Adrenal gland (tissue), 12 donors: ENCODE results near the gene PHOX2A. TPM values are rescaled to one million over a fixed set of nuclear protein-coding genes. Genes with fewer than 3 reads are reported as not detected.

Experiments
- DNase-seq, 7 donors: peaks; one replicate each; pipeline ENCODE4 v3.0.0-alpha.2; 2019 to 2020
- H3K27ac ChIP-seq, 5 donors: fragments of 200-600 bp; sonication (generic) in 4 of 5; 1 replicate in 3 of 5; 2 replicates in 2 of 5; pipeline versions ENCODE4 v1.5.1 to v1.8.0; 2016 to 2020; ENCODE audit warnings: mild to moderate bottlenecking in 1 of 5
- H3K27me3 ChIP-seq: fragments of 200-600 bp; 2 replicates; pipeline ENCODE4 v1.8.0; 2021
- H3K36me3 ChIP-seq, 2 donors: fragments of 200-600 bp; replicated peaks in 1 of 2; 1 replicate in 1 of 2; 2 replicates in 1 of 2; pipeline versions ENCODE4 v1.5.1 to v1.8.0; 2018 to 2022
- H3K4me1 ChIP-seq, 2 donors: fragments of 200-600 bp; replicated peaks in 1 of 2; 1 replicate in 1 of 2; 2 replicates in 1 of 2; pipeline versions ENCODE4 v1.5.1 to v1.8.0; 2018 to 2021
- H3K4me3 ChIP-seq, 4 donors: fragments of 200-600 bp; sonication (generic) in 3 of 4; one replicate each; pipeline ENCODE4 v1.5.1; 2016 to 2018
- H3K9me3 ChIP-seq, 3 donors: fragments of 200-600 bp; sonication (generic) in 1 of 3; replicated peaks in 1 of 3; 1 replicate in 2 of 3; 2 replicates in 1 of 3; pipeline versions ENCODE4 v1.5.1 to v1.8.0; 2016 to 2021
- POLR2A ChIP-seq, 2 donors: fragments of 450-650 bp; IDR thresholded peaks; one replicate each; pipeline ENCODE4 v1.6.1; 2017; ENCODE audit warnings: antibody characterized with exemption in 2 of 2, mild to moderate bottlenecking in 2 of 2, moderate library complexity in 1 of 2
- WGBS, 4 donors: extraction: QIAGEN DNeasy Blood & Tissue Kit in 2 of 4; methylation state at CpG; one replicate each; pipeline versions ENCODE4 v1.1.5 to v1.1.7; 2013 to 2017; 5-methylcytosine and 5-hydroxymethylcytosine counted together
- intact Hi-C, 2 donors: fragments of 100-400 bp; cut with DNase I; formaldehyde crosslinking; loops; one replicate each; pipeline versions ENCODE4 v1.14.1 to v1.15.0; 2022 to 2023
- polyA plus RNA-seq, 3 donors: library from polyadenylated mRNA; stranded (reverse); fragments of 200-250 nt in 2 of 3; fragments of 350-450 nt in 1 of 3; fragmentation: Illumina TruSeq in 1 of 3; extraction: RNeasy Lipid Tissue Mini Kit (QIAGEN cat#74804) in 1 of 3; gene quantifications; one replicate each; pipeline ENCODE4 v1.2.3, GENCODE V29; 2013 to 2014
- total RNA-seq, 9 donors: library from RNA; depleted of rRNA in 4 of 9; stranded (reverse); fragments of >200 nt in 4 of 9; fragments of 120-200 nt in 1 of 9; fragmentation: NEBNext Ultra II Directional in 1 of 9; extraction: Animal tissue kit (Norgen Biotek cat#: 25700) in 1 of 9; gene quantifications; one replicate each; pipeline versions ENCODE4 v1.1.0 to v1.2.4, GENCODE V29; 2013 to 2023
- TF ChIP-seq, protein P1 (sequence below), 6 experiments: fragments of 450-650 bp in 4 of 6; fragments of 200-600 bp in 2 of 6; sonication (generic) in 1 of 6; IDR thresholded peaks; 1 replicate in 5 of 6; 2 replicates in 1 of 6; pipeline versions ENCODE4 v1.5.1 to v1.8.0; 2016 to 2021; ENCODE audit warnings: antibody characterized with exemption in 6 of 6, mild to moderate bottlenecking in 2 of 6, moderate library complexity in 1 of 6
- donor health status: healthy with polysubstance abuse.
- donor health status: Bipolar disorder and iron deficiency.
- donor health status: DM: yes; HTN: yes; CAD: no.
- donor health status: DM: no; HTN: no; CAD: no.
- donor health status: DM: no; HTN: no; CAD: no.
- donor health status: DM: yes; HTN: yes; CAD: no.

Gene PHOX2A
- total and polyA plus RNA-seq, 12 donors: 0.32 to 68.9 (median 12.8) TPM; not detected in 3

DNA sequence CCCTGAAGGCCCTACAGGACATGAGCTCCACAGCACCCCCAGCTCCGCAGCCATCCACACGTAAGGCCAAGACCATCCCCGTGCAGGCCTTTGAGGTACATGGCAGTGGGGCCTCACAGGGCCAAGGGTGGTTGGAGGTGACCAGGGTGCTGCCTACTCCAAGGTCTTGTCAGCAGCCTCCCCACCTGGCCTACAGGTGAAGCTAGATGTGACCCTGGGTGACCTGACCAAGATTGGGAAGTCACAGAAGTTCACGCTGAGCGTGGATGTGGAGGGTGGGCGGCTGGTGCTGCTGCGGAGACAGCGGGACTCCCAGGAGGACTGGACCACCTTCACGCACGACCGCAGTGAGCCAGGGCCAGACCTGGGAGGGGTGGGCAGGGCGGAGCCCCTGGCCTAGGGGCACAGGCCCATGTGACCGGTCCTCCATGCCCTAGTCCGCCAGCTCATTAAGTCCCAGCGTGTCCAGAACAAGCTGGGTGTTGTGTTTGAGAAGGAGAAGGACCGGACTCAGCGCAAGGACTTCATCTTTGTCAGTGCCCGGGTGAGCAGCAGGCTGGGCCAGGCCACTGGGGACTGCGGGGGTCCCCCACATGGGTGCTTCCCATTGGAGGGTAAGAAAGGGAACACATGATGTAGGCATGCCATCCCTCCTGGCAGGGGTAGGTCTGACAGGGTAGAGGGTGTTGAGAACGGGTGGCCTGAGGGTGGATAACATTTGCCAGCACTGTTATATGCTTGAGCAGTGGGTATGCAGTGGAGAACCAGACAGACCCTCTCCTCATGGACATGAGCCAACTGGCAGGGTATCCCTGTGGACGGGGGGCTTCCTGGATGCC, 13.8 kb downstream of the PHOX2A start:
- peak in 3 of 7 donors; percentile 19 to 52 (median 24) for DNase-seq
- H3K4me1 ChIP-seq: peaks cover 7 to 26% of the 10 kb centered on the region in 2 donors
- no peak for TF ChIP-seq POLR2A (IDR thresholded peaks at IDR 0.05)
- TF ChIP-seq, protein P1, sequence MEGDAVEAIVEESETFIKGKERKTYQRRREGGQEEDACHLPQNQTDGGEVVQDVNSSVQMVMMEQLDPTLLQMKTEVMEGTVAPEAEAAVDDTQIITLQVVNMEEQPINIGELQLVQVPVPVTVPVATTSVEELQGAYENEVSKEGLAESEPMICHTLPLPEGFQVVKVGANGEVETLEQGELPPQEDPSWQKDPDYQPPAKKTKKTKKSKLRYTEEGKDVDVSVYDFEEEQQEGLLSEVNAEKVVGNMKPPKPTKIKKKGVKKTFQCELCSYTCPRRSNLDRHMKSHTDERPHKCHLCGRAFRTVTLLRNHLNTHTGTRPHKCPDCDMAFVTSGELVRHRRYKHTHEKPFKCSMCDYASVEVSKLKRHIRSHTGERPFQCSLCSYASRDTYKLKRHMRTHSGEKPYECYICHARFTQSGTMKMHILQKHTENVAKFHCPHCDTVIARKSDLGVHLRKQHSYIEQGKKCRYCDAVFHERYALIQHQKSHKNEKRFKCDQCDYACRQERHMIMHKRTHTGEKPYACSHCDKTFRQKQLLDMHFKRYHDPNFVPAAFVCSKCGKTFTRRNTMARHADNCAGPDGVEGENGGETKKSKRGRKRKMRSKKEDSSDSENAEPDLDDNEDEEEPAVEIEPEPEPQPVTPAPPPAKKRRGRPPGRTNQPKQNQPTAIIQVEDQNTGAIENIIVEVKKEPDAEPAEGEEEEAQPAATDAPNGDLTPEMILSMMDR (IDR thresholded peaks at IDR 0.05): no peak
- no peaks in the 10 kb centered on the region for H3K9me3 ChIP-seq
- peaks cover 0 to 76% of the 10 kb centered on the region in 2 donors for H3K36me3 ChIP-seq
- no peak overlapping the region for H3K4me3 ChIP-seq
- H3K27ac ChIP-seq: no peak overlapping the region
- intact Hi-C loops: loop anchor here in 1 of 2 donors (10.0 kb wide), 1 partner anchor 215 kb away; no protein-coding TSS in a partner anchor
- H3K27me3 ChIP-seq: no peaks in the 10 kb centered on the region
- WGBS, 4 donors: 94 to 95% (median 95%) methylated on average over 9 to 21 of the region's 21 CpGs

DNA sequence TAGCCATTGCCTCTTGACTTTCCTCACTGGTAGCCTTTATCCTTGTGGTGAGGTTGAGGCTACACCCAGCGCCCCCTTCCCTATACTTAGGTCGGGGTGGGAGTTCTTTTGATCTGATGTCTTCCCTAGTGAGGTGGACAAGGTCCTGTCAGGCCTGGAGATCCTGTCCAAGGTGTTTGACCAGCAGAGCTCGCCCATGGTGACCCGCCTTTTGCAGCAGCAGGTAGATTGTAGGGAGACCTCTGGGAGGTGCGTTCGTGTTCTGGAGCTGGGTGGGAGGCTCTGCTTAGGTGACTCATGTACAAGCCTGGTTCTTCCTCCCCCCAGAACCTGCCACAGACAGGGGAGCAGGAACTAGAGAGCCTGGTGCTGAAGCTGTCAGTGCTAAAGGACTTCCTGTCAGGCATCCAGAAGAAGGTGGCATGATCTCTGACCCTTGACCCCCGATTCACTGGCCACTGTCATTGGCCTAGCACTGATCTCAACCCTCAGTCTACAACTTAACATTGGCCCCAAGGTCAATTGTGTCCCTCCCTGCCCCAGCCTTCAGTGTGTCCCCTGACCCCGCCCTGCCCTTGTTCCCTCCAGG, 14.5 kb downstream of the PHOX2A start:
- intact Hi-C loops: no loop called here
- H3K27me3 ChIP-seq: no peaks in the 10 kb centered on the region
- peaks cover 8 to 28% of the 10 kb centered on the region in 2 donors for H3K4me1 ChIP-seq
- TF ChIP-seq, protein P1 (IDR thresholded peaks at IDR 0.05): no peak
- no peak for TF ChIP-seq POLR2A (IDR thresholded peaks at IDR 0.05)
- no peak overlapping the region for H3K4me3 ChIP-seq
- peaks cover 0 to 69% of the 10 kb centered on the region in 2 donors for H3K36me3 ChIP-seq
- H3K27ac ChIP-seq: no peak overlapping the region
- no peaks in the 10 kb centered on the region for H3K9me3 ChIP-seq
- DNase-seq: peak in 3 of 7 donors; percentile 12 to 51 (median 20)
- 92 to 97% (median 93%) methylated on average over 6 to 8 of the region's 8 CpGs for WGBS, 4 donors

DNA sequence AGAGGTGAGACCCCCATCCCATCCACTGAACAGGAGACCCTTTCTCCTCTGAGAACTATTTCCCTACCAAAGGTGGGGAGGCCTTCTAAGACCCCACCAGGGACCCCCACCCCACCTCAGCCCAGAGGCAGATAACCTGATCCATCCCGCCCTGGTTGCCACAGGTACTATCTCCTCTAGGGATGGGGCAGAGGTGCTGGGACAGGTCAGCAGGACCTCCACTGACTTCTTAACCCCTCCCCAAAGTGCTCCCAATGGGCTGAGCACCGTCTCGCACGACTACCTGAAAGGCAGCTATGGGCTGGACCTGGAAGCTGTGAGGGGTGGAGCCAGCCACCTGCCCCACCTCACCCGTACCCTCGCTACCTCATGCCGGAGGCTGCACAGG, 15.1 kb downstream of the PHOX2A start:
- peak in 2 of 7 donors; percentile 14 to 52 for DNase-seq
- Histone ChIP-seq H3K36me3 (peaks cover 0 to 63% of the 10 kb centered on the region in 2 donors), H3K27ac (no peak overlapping the region), H3K4me3 (no peak overlapping the region), H3K27me3 (no peaks in the 10 kb centered on the region), H3K4me1 (peaks cover 8 to 28% of the 10 kb centered on the region in 2 donors), H3K9me3 (no peaks in the 10 kb centered on the region)
- TF ChIP-seq, protein P1 (IDR thresholded peaks at IDR 0.05): no peak
- no peak for TF ChIP-seq POLR2A (IDR thresholded peaks at IDR 0.05)
- 93 to 100% (median 96%) methylated on average over 4 to 7 of the region's 7 CpGs for WGBS, 4 donors
- intact Hi-C loops: no loop called here

DNA sequence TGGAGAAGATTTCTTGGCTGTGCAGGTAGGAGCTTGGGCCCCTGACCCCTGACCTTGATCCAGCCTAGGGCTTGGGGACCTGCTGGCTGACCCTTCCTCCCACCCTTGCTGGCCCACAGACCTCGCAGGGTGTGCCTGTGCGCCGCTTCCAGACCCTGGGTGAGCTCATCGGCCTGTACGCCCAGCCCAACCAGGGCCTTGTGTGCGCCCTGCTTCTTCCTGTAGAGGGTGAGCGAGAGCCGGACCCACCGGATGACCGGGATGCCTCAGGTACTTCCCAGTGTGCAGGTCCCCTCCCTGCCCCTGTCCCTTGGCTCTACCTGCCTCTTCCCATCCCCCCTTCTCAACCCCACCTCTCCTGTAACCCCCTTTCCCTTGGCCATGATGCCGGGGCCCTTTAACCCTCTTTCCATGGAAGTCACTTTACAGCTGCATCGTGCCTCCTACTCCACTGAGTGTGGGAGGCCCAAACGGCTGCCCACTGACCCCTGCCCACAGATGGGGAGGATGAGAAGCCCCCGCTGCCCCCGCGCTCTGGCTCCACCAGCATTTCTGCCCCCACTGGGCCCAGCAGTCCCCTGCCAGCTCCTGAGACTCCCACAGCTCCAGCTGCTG, 15.6 kb downstream of the PHOX2A start:
- Histone ChIP-seq H3K9me3 (no peaks in the 10 kb centered on the region), H3K27ac (peak overlapping the region in 1 of 5 donors; percentile 18), H3K4me1 (peaks cover 8 to 28% of the 10 kb centered on the region in 2 donors), H3K4me3 (no peak overlapping the region), H3K36me3 (peaks cover 0 to 58% of the 10 kb centered on the region in 2 donors), H3K27me3 (no peaks in the 10 kb centered on the region)
- intact Hi-C loops: no loop called here
- WGBS, 4 donors: 82 to 88% (median 84%) methylated on average over 11 to 16 of the region's 16 CpGs
- TF ChIP-seq, protein P1 (IDR thresholded peaks at IDR 0.05): no peak
- TF ChIP-seq POLR2A (IDR thresholded peaks at IDR 0.05): no peak
- peak in 2 of 7 donors; percentile 18 to 74 for DNase-seq
